Activated naive CD4-positive, alpha-beta T cell treated with anti-CD3 and anti-CD28 coated beads for 36 hours (primary cell): Measurements from ENCODE around the gene DNAJC11. TPM values are rescaled to one million over a fixed set of nuclear protein-coding genes. Genes with fewer than 3 reads are reported as not detected.
"Not testable (repeated sequence)": the region's sequence is repeated elsewhere in the genome, so short reads cannot be mapped to it uniquely, and the experiment has no call there.

Source experiments
- CTCF ChIA-PET: fragments of 350-600 bp; sonication (Branson Sonifier 250); formaldehyde crosslinking; loops from one replicate; lab custom pipeline; 2021; ENCODE audit warnings: antibody characterized with exemption; lab: Charles Lee
- DNase-seq: peaks from one replicate; pipeline ENCODE4 v3.0.0-alpha.2; 2020
- H3K27ac Mint-ChIP-seq: one replicate; pipeline ENCODE4 v1.8.0; 2021; ENCODE audit warnings: mild to moderate bottlenecking, mixed read lengths
- H3K27me3 Mint-ChIP-seq: one replicate; pipeline ENCODE4 v1.8.0; 2021; ENCODE audit warnings: low read depth, mixed read lengths
- H3K36me3 Mint-ChIP-seq: one replicate; pipeline ENCODE4 v1.8.0; 2021; ENCODE audit warnings: low read depth, mixed read lengths
- H3K4me1 Mint-ChIP-seq: one replicate; pipeline ENCODE4 v1.8.0; 2021; ENCODE audit warnings: low read depth, mixed read lengths
- H3K4me3 Mint-ChIP-seq: one replicate; pipeline ENCODE4 v1.8.0; 2021; ENCODE audit warnings: mild to moderate bottlenecking, moderate library complexity, mixed read lengths
- H3K9me3 Mint-ChIP-seq: one replicate; pipeline ENCODE4 v1.8.0; 2021; ENCODE audit warnings: mixed read lengths
- intact Hi-C: fragments of 100-400 bp; cut with micrococcal nuclease; formaldehyde crosslinking; loops from one replicate; pipeline ENCODE4 v1.15.1; 2023
- total RNA-seq, 2 experiments: library from RNA; stranded (reverse); gene quantifications; one replicate each; pipeline ENCODE4 v1.2.3, GENCODE V29; 2021

Gene DNAJC11
- total RNA-seq, 2 experiments from 2014 or later, result 31.6 to 32.5 TPM

DNA sequence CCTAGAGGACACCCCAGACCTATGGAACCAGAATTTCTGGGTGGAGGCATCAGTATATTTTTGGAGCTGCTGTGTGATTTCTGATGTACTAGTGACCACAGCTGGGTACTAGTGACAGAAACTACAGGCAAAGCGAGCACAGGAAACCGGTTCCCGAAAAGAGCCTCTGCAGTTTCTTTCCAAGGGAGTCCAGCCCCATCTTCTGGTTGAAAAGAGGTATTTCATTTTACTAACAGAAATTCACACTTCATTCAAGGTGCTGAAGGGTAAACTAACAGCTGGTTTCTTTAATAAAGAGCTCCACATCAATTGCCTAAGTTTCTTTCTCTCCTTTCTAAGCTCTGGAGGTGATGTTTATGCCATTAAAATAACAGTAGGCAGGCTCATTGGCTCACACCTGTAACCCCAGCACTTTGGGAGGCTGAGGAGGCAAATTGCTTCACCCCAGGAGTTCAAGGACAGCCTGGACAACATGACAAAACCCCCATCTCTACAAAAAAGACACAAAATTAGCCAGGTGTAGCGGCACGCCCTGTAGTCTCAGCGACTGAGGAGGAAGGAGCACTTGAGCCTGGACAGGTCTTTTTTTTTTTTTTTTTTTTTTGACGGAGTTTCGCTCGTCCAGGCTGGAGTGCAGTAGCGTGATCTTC lies 55.0 kb downstream of the DNAJC11 start:
- H3K36me3 Mint-ChIP-seq, result peaks cover 13% of the 10 kb centered on the region
- CTCF ChIA-PET, result interaction anchor here (0.6 to 1.9 kb wide), 11 partner anchors 8 to 197 kb away, joined by 3 to 7 read pairs (median 4); partner anchors contain the start of gene PLEKHG5
- peak; percentile 42 for DNase-seq
- H3K9me3 Mint-ChIP-seq, result no peaks in the 10 kb centered on the region
- H3K27me3 Mint-ChIP-seq, result no peaks in the 10 kb centered on the region
- no peak overlapping the region for H3K4me3 Mint-ChIP-seq
- intact Hi-C loops, result loop anchor here (1.0 kb wide), 3 partner anchors 92 to 160 kb away; partner anchors contain the start of genes NOL9 and PLEKHG5
- no peaks in the 10 kb centered on the region for H3K4me1 Mint-ChIP-seq
- no peak overlapping the region for H3K27ac Mint-ChIP-seq

DNA sequence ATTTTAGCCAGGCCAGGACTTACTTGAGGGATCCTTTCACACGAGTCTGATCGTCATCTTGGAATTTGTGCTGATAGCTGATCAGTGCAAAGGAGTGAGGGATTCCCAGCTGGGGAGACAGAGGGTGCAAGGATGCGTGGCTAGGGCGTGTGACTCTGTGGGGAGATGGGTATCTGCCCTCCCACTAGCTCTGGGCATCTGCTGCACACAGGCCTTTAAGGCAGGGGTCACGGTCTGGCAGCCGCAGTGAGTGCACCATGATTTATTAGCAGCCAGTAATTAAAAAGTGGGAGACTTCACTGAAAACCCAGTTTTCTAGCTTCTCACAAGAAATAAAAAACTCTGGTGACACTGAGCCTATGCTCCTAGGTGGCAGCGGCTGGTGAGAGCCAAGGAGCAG lies 56.6 kb downstream of the DNAJC11 start:
- H3K27ac Mint-ChIP-seq, result no peak overlapping the region
- no peaks in the 10 kb centered on the region for H3K27me3 Mint-ChIP-seq
- intact Hi-C loops, result no loop called here
- CTCF ChIA-PET, result interaction anchor here (0.9 to 1.9 kb wide), 5 partner anchors 10 to 159 kb away, joined by 3 to 6 read pairs (median 4); no protein-coding TSS in a partner anchor
- no peaks in the 10 kb centered on the region for H3K4me1 Mint-ChIP-seq
- no peak for DNase-seq
- H3K9me3 Mint-ChIP-seq, result no peaks in the 10 kb centered on the region
- H3K4me3 Mint-ChIP-seq, result no peak overlapping the region
- peaks cover 11% of the 10 kb centered on the region for H3K36me3 Mint-ChIP-seq

DNA sequence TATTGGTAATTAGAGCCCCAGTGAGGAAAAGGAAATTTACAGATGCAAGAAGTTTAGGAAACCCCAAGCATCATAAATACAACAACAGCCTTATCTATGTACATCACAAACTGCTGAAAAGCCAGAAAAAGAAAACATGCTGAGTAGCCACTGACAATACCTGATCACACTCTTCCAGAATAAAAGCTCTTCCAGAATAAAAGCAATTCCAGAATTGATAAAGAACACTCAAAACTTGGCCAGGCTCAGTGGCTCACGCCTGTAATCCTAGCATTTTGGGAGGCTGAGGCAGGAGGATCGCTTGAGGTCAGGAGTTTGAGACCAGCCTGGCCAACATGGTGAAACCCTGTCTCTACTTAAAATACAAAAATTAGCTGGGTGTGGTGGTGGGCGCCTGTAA lies 60.7 kb downstream of the DNAJC11 start:
- H3K27ac Mint-ChIP-seq, result not testable (repeated sequence)

DNA sequence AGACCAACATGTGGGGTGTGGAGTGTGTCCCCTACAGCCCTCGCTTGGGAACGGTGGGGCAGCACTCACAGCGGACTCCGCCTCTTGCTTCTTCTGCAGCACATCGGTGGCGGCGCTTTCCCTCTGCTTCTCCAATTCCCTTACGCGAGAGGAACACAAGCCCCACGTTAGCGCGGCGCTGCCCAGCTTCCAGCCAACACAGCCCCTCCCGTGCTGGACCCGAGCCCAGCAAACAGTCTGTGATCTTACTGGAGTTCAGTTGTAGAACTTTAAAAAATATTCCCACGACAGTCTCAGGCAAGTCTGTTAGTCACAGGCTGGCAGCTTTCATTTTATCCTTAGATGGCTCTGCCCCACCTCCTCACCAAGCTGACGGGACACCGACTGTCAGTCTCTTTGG lies 63.4 kb downstream of the DNAJC11 start:
- Mint-ChIP-seq H3K4me1 (no peaks in the 10 kb centered on the region), H3K27me3 (no peaks in the 10 kb centered on the region), H3K4me3 (no peak overlapping the region), H3K9me3 (no peaks in the 10 kb centered on the region), H3K27ac (no peak overlapping the region), H3K36me3 (peaks cover 22% of the 10 kb centered on the region)
- no peak for DNase-seq
- CTCF ChIA-PET, result no interaction called here
- intact Hi-C loops, result no loop called here

More for the DNA sequence above, 60.7 kb downstream of the DNAJC11 start:
- DNase-seq, H3K4me1 Mint-ChIP-seq, intact Hi-C loops, H3K9me3 Mint-ChIP-seq, H3K4me3 Mint-ChIP-seq, H3K27me3 Mint-ChIP-seq: not testable (repeated sequence)
- CTCF ChIA-PET, result interaction anchor here (0.6 kb wide), 1 partner anchor 278 kb away, joined by 3 read pairs; no protein-coding TSS in a partner anchor
- H3K36me3 Mint-ChIP-seq, result peaks cover 21% of the 10 kb centered on the region

DNA sequence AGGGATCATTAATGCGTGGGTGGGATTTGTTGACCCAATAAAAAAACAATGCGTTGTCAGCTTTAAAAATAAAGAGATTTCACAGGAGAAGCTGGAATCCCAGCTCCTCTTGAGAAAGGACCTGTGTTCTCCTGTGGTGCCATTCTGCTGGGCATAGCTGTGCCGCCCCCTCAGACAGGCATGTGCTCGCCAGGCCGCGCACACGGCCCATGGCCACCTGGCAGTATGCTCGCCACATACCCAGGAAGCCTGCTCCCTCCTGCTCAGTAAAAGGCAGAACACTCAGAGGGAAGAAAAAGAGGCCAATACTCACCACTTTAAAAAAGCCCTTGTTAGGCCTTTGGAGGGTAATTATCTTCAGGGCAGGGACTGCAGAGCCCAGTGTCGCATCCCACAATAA lies 63.8 kb downstream of the DNAJC11 start:
- no peaks in the 10 kb centered on the region for H3K9me3 Mint-ChIP-seq
- no peaks in the 10 kb centered on the region for H3K27me3 Mint-ChIP-seq
- no peak for DNase-seq
- no peak overlapping the region for H3K27ac Mint-ChIP-seq
- peaks cover 19% of the 10 kb centered on the region for H3K36me3 Mint-ChIP-seq
- intact Hi-C loops, result no loop called here
- no peak overlapping the region for H3K4me3 Mint-ChIP-seq
- CTCF ChIA-PET, result interaction anchor here (1.8 kb wide), 1 partner anchor 9 kb away, joined by 5 read pairs; no protein-coding TSS in a partner anchor
- H3K4me1 Mint-ChIP-seq, result no peaks in the 10 kb centered on the region

DNA sequence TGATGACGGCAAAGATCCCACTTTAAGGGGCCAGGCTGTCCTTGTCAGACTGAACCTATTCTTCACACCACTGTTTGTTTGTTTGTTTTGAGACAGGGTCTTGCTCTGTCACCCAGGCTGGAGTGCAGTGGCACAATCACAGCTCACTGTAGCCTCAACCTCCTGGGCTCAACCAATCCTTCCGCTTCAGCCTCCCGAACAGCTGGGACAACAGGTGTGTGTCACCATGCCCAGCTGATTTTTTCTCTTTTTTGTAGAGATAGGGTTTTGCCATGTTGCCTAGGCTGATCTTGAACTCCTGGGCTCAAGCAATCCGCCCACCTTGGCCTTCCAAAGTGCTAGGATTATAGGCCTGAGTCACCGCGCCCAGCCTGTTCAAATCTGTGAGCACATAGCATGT lies 64.8 kb downstream of the DNAJC11 start:
- H3K4me1 Mint-ChIP-seq, DNase-seq, intact Hi-C loops, H3K9me3 Mint-ChIP-seq, H3K27me3 Mint-ChIP-seq, H3K4me3 Mint-ChIP-seq, H3K27ac Mint-ChIP-seq: not testable (repeated sequence)
- CTCF ChIA-PET, result interaction anchor here (0.6 to 1.8 kb wide), 2 partner anchors 10 to 122 kb away, joined by 4 to 5 read pairs; no protein-coding TSS in a partner anchor
- peaks cover 17% of the 10 kb centered on the region for H3K36me3 Mint-ChIP-seq

DNA sequence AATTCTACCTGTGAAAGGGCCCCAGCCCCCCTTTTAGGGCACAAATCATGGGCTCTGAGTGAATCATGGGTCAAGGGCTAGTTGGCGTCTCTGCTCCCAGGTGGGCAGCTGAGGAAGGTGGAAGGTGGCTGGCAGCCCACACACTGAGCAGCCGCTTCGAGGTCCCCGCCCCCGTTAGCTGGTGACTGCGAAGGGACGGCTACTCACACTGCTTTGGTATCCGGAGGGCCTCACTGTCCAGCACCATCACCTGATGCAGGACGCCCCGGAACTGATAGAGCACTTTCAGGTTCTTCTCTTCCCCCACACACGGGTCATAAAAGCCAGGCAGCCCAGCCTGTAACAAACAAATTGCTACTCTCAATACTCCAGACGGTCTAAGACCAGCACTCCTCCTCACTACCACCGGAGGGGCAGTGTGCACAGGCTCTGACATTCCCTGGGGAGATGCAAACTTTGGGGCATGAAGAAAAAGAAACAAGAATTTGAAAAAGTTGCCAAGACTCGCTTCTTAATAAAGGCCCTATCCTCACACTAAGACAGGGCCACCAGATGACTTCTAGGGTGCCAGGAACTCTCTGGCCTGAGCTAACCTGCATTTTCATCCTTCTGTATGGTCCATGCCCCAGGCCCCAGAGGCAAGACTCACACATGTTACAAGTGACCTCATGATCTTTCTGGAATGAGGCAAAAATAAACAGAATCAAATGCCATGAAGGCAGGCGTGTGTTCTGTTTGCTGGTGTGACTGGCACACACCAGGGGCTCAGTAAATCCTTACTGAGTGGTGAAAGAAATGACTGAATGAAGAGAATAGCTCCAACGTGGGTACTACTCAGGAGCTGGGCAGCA lies 65.5 kb downstream of the DNAJC11 start:
- Mint-ChIP-seq H3K27ac (no peak overlapping the region), H3K4me3 (no peak overlapping the region), H3K4me1 (no peaks in the 10 kb centered on the region), H3K9me3 (no peaks in the 10 kb centered on the region), H3K36me3 (peaks cover 17% of the 10 kb centered on the region), H3K27me3 (no peaks in the 10 kb centered on the region)
- CTCF ChIA-PET, result interaction anchor here (0.6 to 1.8 kb wide), 2 partner anchors 10 to 122 kb away, joined by 4 to 5 read pairs; no protein-coding TSS in a partner anchor
- intact Hi-C loops, result no loop called here
- DNase-seq, result no peak

DNA sequence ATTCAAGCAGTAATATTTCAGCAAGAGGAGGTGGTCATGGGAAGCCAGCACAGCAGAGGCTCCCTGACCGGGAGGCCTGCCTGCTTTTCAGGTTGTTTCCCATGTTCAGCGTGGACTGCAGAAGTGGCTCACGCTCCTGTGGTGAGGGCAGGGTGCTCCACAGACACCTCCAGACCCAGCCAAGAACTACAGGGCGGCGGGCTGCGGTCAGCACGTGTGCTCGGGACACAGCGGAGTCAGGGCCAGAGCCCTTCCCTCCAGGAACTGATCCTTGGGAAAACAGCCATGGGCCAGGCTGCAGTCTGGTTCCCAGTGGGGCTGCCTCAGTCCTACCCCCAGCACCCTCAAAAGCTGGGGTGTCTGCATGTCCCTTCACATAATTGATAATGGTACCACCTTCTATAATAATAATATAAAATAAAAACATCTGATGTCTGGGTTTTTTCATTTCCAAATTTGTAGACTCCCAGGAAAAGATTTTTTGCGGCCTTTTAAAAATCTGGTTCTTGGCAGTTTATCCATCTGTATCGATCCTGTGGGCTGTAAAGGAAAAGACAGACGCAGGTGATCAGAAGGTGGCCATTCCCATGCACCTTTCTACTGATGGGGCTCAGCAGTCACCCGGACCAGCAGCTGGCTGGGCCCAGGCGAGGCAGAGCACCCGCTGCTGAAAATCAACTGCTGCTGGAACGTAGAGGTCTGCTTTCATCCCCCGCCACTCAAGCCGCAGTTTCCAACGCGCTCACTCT lies 66.3 kb downstream of the DNAJC11 start:
- no peak overlapping the region for H3K27ac Mint-ChIP-seq
- H3K4me3 Mint-ChIP-seq, result no peak overlapping the region
- H3K4me1 Mint-ChIP-seq, result no peaks in the 10 kb centered on the region
- H3K9me3 Mint-ChIP-seq, result no peaks in the 10 kb centered on the region
- DNase-seq, result no peak
- CTCF ChIA-PET, result interaction anchor here (0.7 to 1.6 kb wide), 3 partner anchors 83 to 395 kb away, joined by 3 to 4 read pairs (median 3); no protein-coding TSS in a partner anchor
- H3K36me3 Mint-ChIP-seq, result peaks cover 17% of the 10 kb centered on the region
- H3K27me3 Mint-ChIP-seq, result no peaks in the 10 kb centered on the region
- intact Hi-C loops, result no loop called here

DNA sequence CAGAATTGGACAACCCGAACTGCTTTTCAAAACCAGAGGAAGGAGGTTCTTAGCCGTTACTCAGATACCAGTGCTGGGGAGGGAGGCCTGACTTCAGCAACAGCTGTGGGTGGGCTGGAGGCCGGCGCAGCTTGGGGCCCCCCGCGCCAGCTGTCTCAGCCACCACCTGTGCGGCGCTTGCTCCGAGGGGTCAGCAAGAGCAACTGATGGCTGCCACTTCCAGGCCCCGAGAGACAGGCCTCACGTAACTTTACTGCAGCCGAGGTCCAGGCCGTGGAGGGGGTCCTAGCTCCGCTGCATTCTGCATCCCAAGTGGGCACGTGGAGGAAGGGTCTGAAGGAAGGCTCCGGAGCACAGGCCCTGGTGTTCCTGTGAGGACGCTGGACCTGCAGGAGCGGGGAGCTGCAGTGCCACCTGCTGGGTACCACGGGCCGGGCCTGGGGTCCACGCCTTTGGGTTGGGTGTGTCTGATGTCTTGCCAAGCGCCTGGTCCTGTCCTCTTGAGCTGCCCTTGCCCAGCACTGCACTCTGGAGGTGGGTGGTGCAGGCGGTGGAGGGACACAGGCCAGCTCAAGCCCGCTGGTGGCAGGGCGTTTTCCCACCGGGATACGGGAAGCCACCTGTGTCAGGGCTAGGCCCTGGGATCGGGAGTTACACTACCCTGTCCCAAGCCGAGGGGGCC lies 67.1 kb downstream of the DNAJC11 start:
- H3K36me3 Mint-ChIP-seq, result peaks cover 18% of the 10 kb centered on the region
- H3K27me3 Mint-ChIP-seq, result no peaks in the 10 kb centered on the region
- DNase-seq, result peak; percentile 73
- H3K4me1 Mint-ChIP-seq, result peaks cover under 1% of the 10 kb centered on the region
- peak overlapping the region; percentile 26 for H3K27ac Mint-ChIP-seq
- CTCF ChIA-PET, result interaction anchor here (0.7 to 1.6 kb wide), 4 partner anchors 32 to 394 kb away, joined by 3 to 4 read pairs (median 3); partner anchors contain the start of gene KLHL21
- no peak overlapping the region for H3K4me3 Mint-ChIP-seq
- intact Hi-C loops, result loop anchor here (5.0 kb wide), 1 partner anchor 147 kb away; no protein-coding TSS in a partner anchor
- no peaks in the 10 kb centered on the region for H3K9me3 Mint-ChIP-seq

DNA sequence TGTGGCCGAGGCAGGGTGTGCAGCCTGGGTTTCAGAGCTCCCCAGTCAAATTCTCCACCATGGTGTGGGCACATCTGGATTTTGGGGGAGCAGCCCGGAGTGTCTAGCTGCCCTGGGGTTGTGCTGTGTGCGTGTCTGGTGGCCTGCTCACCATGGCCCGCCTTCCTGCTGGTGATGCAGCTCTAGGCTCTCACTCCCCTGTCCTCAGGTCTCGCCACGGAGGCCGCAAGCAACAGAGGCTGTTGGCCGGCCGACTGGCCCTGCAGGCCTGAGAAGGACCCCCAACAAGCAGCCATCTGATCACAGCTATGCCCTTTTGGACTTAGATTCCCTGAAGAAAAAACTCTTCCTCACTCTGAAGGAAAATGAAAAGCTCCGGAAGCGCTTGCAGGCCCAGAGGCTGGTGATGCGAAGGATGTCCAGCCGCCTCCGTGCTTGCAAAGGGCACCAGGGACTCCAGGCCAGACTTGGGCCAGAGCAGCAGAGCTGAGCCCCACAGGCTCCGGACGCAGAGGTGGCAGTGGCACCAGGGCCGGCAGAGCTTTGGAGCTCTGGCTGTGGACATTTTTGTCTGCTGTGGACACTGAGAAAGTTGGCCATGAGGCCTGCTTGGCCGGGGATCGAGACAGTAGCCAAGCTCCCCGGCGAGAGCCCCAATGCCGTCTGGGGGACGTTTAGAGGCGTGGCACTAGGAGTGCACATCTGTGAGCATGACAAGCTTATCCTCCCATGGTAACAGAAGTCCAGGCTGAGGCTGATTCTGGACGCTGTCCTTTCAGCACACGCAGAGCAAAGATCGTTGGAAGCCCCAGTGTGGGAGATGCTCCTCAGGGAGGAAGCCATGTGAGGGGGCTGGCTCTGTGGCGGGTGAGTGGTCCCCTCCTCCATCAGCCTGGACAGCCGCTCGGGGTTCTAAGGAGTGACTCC lies 68.8 kb downstream of the DNAJC11 start:
- Mint-ChIP-seq H3K27me3 (no peaks in the 10 kb centered on the region), H3K27ac (no peak overlapping the region), H3K9me3 (no peaks in the 10 kb centered on the region), H3K4me3 (no peak overlapping the region), H3K4me1 (peaks cover 4% of the 10 kb centered on the region), H3K36me3 (peaks cover 17% of the 10 kb centered on the region)
- intact Hi-C loops, result loop anchor here (5.0 kb wide), 1 partner anchor 146 kb away; no protein-coding TSS in a partner anchor
- no peak for DNase-seq
- CTCF ChIA-PET, result interaction anchor here (0.7 to 1.5 kb wide), 3 partner anchors 12 to 30 kb away, joined by 3 to 4 read pairs (median 3); partner anchors contain the start of gene KLHL21
